A673 (cell line): ENCODE results near the gene RHOF. TPM values are rescaled to one million over a fixed set of nuclear protein-coding genes. Genes with fewer than 3 reads are reported as not detected.

Experiments used
- BruUV-seq: library from RNA; stranded (reverse); fragments of 400-500 nt; replicated peaks from 2 replicates; lab custom pipeline; 2021; lab: Mats Ljungman, UMichigan
- CTCF ChIA-PET: fragments of 300-600 bp; sonication (Branson Sonifier 250); formaldehyde crosslinking; loops from one replicate; lab custom pipeline; 2022; ENCODE audit warnings: antibody characterized with exemption; lab: Charles Lee
- POLR2A ChIA-PET: fragments of 300-600 bp; sonication (Branson Sonifier 250); formaldehyde crosslinking; loops from one replicate; lab custom pipeline; 2022; ENCODE audit warnings: antibody characterized with exemption; ENCODE audit not compliant: low non-redundant PET; lab: Charles Lee
- DNase-seq: peaks from one replicate; pipeline ENCODE4 v3.0.0-alpha.2; 2015; ENCODE audit warnings: low spot score
- H3K27ac ChIP-seq: fragments of 200-600 bp; sonication (generic); 2 replicates; pipeline ENCODE4 v1.5.1; 2016; ENCODE audit warnings: mixed run types, low read depth, mild to moderate bottlenecking, mixed read lengths, antibody characterized with exemption, low read length; ENCODE audit not compliant: poor library complexity, severe bottlenecking
- H3K27me3 ChIP-seq: fragments of 200-600 bp; sonication (generic); replicated peaks from 2 replicates; pipeline ENCODE4 v1.6.1; 2017; ENCODE audit warnings: mixed run types, low read depth, mild to moderate bottlenecking, mixed read lengths, antibody characterized with exemption, low read length; ENCODE audit not compliant: insufficient read depth, poor library complexity
- H3K36me3 ChIP-seq: fragments of 200-600 bp; sonication (generic); 2 replicates; pipeline ENCODE4 v1.6.1; 2016; ENCODE audit warnings: mixed run types, mild to moderate bottlenecking, mixed read lengths, antibody characterized with exemption, low read length; ENCODE audit not compliant: insufficient read depth, poor library complexity, severe bottlenecking
- H3K4me1 ChIP-seq: fragments of 200-600 bp; sonication (generic); 2 replicates; pipeline ENCODE4 v1.6.1; 2017; ENCODE audit warnings: mixed run types, mild to moderate bottlenecking, mixed read lengths, antibody characterized with exemption, low read length; ENCODE audit not compliant: insufficient read depth, poor library complexity, severe bottlenecking
- H3K4me3 ChIP-seq: fragments of 200-600 bp; sonication (generic); 2 replicates; pipeline ENCODE4 v1.5.1; 2016; ENCODE audit warnings: low read depth, mixed run types, mild to moderate bottlenecking, mixed read lengths, low read length; ENCODE audit not compliant: poor library complexity, severe bottlenecking
- H3K9me3 ChIP-seq: fragments of 200-600 bp; sonication (generic); 2 replicates; pipeline ENCODE4 v1.6.1; 2016; ENCODE audit warnings: mixed run types, low read depth, mild to moderate bottlenecking, mixed read lengths, antibody characterized with exemption, low read length; ENCODE audit not compliant: poor library complexity, severe bottlenecking
- EZH2 ChIP-seq: fragments of 200-600 bp; sonication (generic); IDR thresholded peaks from 2 replicates; pipeline ENCODE4 v1.6.1; 2017; ENCODE audit warnings: borderline replicate concordance, low read depth, mild to moderate bottlenecking, mixed read lengths, antibody characterized with exemption, low read length; ENCODE audit not compliant: poor library complexity, severe bottlenecking
- intact Hi-C: fragments of 100-400 bp; cut with micrococcal nuclease; formaldehyde crosslinking; loops from one replicate; pipeline ENCODE4 v1.10.0; 2022; ENCODE audit not compliant: unreplicated experiment
- total RNA-seq: library from RNA; stranded (reverse); gene quantifications from 2 replicates; pipeline ENCODE4 v1.2.3, GENCODE V29; 2021
- TF ChIP-seq, protein P1 (sequence below): fragments of 300-800, 200-600 bp; sonication (generic); conservative IDR thresholded peaks from 2 replicates; pipeline ENCODE4 v1.5.1; 2017; ENCODE audit warnings: low read depth, mild to moderate bottlenecking, antibody characterized with exemption, low read length, moderate library complexity, mixed read lengths

RHOF gene
- total RNA-seq, 1 experiment from 2014 or later: 21.1 TPM

DNA sequence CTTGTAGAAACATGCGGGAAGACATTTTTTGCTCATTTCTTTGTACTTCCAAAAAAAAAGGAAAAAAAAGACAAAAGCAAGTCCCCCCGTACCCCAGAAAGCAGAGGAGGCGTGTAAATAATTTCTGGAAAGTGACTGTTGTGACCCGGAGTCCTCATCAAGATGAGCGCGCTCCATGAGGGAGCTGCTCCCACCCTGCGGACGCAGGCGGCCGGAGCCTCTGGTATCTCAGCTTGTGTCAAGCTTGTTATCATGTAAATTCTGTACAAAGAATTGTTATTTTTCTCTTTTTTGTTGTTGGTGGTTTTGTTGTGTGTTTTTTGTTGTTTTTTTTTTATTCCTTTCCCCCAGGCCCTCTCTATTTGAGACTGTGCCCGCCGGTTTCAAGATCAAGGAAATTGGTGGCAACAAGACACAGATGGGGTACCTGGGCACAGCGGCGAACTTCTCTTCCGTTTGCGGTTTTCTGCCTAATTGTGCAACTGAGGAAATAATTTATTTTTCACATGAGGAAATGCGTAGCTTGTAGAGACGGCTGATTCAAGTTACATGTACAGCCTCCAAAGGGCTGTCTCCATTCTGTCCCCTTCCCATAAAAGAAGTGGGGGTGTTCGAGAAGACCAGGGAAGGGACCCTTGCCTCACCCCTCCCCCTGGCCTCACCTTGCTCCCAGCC, 38.2 kb upstream of the RHOF start:
- Histone ChIP-seq H3K36me3 (peaks cover 36% of the 10 kb centered on the region), H3K4me1 (no peaks in the 10 kb centered on the region), H3K27me3 (no peaks in the 10 kb centered on the region), H3K9me3 (no peaks in the 10 kb centered on the region), H3K27ac (no peak overlapping the region), H3K4me3 (no peak overlapping the region)
- ChIA-PET CTCF (no interaction called here), POLR2A (no interaction called here)
- intact Hi-C loops: no loop called here
- DNase-seq: no peak
- TF ChIP-seq EZH2: no peak
- TF ChIP-seq, protein P1, sequence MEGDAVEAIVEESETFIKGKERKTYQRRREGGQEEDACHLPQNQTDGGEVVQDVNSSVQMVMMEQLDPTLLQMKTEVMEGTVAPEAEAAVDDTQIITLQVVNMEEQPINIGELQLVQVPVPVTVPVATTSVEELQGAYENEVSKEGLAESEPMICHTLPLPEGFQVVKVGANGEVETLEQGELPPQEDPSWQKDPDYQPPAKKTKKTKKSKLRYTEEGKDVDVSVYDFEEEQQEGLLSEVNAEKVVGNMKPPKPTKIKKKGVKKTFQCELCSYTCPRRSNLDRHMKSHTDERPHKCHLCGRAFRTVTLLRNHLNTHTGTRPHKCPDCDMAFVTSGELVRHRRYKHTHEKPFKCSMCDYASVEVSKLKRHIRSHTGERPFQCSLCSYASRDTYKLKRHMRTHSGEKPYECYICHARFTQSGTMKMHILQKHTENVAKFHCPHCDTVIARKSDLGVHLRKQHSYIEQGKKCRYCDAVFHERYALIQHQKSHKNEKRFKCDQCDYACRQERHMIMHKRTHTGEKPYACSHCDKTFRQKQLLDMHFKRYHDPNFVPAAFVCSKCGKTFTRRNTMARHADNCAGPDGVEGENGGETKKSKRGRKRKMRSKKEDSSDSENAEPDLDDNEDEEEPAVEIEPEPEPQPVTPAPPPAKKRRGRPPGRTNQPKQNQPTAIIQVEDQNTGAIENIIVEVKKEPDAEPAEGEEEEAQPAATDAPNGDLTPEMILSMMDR: no peak
- BruUV-seq: no TSS peak

DNA sequence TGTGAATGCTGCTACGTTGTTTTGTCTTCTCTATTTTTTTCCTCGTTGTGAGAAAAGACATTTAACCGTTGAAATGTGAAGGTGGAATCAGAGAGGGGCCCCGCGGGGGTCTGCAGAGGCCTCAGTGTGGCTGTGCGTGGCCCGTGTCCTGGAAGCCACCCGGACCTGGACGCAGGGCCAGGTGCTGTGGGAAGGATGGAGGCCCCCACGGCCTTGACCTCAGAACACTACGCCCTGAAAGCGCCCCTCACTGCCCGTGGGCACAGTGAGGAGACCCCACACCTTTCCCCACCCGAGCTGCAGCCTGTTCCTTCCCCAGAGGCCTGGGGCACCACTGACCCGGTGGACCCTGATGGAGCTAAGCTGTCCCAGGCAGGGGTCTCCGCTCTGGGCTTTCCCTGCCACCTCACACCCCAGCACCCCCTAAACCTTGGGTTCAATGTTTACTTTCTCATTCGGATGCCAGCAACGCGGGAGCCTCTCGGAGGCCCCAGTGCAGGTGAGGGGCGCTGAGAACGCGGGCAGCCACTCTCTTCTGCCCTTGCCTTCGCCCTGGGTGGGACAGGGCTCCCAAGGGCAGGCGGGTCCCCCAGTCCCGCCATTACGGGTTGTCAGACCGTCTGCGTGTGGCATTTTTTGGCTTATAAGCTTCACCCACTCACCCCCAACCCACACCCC, 37.2 kb upstream of the RHOF start:
- no peak for TF ChIP-seq EZH2
- TF ChIP-seq, protein P1: no peak
- no peaks in the 10 kb centered on the region for H3K9me3 ChIP-seq
- intact Hi-C loops: no loop called here
- H3K4me3 ChIP-seq: no peak overlapping the region
- no peaks in the 10 kb centered on the region for H3K27me3 ChIP-seq
- no peak overlapping the region for H3K27ac ChIP-seq
- CTCF ChIA-PET: no interaction called here
- peaks cover 41% of the 10 kb centered on the region for H3K36me3 ChIP-seq
- TSS peak; percentile 41 for BruUV-seq
- no peak for DNase-seq
- H3K4me1 ChIP-seq: no peaks in the 10 kb centered on the region
- POLR2A ChIA-PET: no interaction called here

DNA sequence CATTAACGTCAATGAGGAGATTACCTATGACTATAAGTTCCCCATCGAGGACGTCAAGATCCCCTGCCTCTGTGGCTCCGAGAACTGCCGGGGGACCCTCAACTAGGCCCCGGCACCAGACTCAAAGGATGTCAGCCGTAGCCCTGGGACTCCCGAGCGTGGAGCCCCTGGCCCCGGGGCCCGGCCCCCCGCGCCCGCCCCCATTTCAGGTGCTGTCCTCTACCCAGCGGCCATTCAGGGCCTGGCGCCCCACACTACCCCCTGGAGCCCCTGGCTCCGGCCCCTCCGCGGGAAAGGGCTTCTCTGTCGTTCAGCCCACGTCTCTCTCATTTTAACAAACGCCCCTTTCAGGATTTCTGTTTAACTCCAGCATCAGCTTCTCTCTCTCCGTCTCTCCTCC, 36.6 kb upstream of the RHOF start:
- no peaks in the 10 kb centered on the region for H3K27me3 ChIP-seq
- TF ChIP-seq, protein P1: no peak
- no peak for TF ChIP-seq EZH2
- intact Hi-C loops: no loop called here
- DNase-seq: no peak
- H3K27ac ChIP-seq: no peak overlapping the region
- no peaks in the 10 kb centered on the region for H3K4me1 ChIP-seq
- H3K4me3 ChIP-seq: no peak overlapping the region
- H3K9me3 ChIP-seq: no peaks in the 10 kb centered on the region
- POLR2A ChIA-PET: no interaction called here
- CTCF ChIA-PET: no interaction called here
- BruUV-seq: no TSS peak
- peaks cover 41% of the 10 kb centered on the region for H3K36me3 ChIP-seq
